Liver (tissue), 3 donors: ENCODE measurements around the gene HERPUD2.

Experiments used
- CTCF ChIP-seq: fragments of 150-350 bp; IDR thresholded peaks from 2 replicates; pipeline ENCODE4 v1.5.1; 2017; ENCODE audit warnings: improper control_type of control experiment, low read depth, low read length; ENCODE audit not compliant: missing input control
- EGR1 ChIP-seq, 2 donors: IDR thresholded peaks; 2 replicates each; pipeline ENCODE4 v1.6.1; 2016 to 2018; ENCODE audit warnings: antibody characterized with exemption in 2 of 2, low read depth in 2 of 2
- GABPA ChIP-seq, 2 donors: IDR thresholded peaks in 1 of 2; conservative IDR thresholded peaks in 1 of 2; 2 replicates each; pipeline ENCODE4 v1.6.1; 2016; ENCODE audit warnings: antibody characterized with exemption in 2 of 2, mild to moderate bottlenecking in 1 of 2, moderate library complexity in 1 of 2
- JUND ChIP-seq, 2 donors: IDR thresholded peaks; 2 replicates each; pipeline ENCODE4 v1.6.1; 2016; ENCODE audit warnings: antibody characterized with exemption in 2 of 2
- MAX ChIP-seq: IDR thresholded peaks from 2 replicates; pipeline ENCODE4 v1.6.1; 2016; ENCODE audit warnings: antibody characterized with exemption
- RAD21 ChIP-seq, 2 donors: IDR thresholded peaks; 2 replicates each; pipeline ENCODE4 v1.6.1; 2016; ENCODE audit warnings: antibody characterized with exemption in 2 of 2, mild to moderate bottlenecking in 2 of 2
- TAF1 ChIP-seq: conservative IDR thresholded peaks from 2 replicates; pipeline ENCODE4 v1.6.1; 2016; ENCODE audit warnings: antibody characterized with exemption, mild to moderate bottlenecking
- YY1 ChIP-seq: IDR thresholded peaks from 2 replicates; pipeline ENCODE4 v1.6.1; 2016; ENCODE audit warnings: antibody characterized with exemption, mild to moderate bottlenecking
- ZBTB33 ChIP-seq: IDR thresholded peaks from 2 replicates; pipeline ENCODE4 v1.6.1; 2016; ENCODE audit warnings: antibody characterized with exemption
- TF ChIP-seq, protein P1 (sequence below): IDR thresholded peaks from 2 replicates; pipeline ENCODE4 v1.6.1; 2016; ENCODE audit warnings: antibody characterized with exemption, mild to moderate bottlenecking
- donor health status: healthy.
- donor health status: healthy.

DNA sequence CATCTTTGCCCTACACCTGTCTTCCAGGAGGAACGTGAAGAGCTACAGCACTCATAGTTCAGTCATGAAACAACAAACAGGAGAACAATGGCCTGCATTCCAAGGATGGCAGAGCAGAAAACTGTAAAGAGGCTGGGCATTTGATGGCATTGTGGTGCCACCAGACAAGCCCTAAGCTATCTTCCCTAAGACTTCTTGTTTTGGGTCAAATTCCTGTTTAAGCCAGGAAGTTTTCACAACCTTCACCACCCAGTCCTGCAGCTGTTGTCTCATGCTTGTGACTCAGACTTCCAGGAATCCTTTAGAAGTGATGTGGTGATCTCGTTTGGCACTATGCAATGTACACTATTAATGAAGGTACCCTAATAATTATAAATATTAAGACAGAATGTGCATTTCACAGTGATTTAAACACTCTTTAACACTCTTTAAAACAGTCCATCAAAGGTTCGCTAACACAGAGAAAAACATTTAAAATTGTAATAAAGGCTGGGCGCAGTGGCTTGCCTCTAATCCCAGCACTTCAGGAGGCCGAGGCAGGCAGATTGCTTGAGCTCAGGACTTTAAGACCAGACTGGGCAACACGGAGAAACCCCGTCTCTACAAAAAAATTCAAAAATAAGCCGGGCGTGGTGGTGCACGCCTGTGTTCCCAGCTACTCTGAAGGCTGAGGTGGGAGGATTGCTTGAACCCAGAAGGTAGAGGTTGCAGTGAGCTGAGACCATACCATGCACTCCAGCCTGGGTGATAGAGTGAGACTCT, 2.7 kb upstream of the HERPUD2 start:
- no peak for TF ChIP-seq MAX
- TF ChIP-seq CTCF, result no peak
- TF ChIP-seq, protein P1, sequence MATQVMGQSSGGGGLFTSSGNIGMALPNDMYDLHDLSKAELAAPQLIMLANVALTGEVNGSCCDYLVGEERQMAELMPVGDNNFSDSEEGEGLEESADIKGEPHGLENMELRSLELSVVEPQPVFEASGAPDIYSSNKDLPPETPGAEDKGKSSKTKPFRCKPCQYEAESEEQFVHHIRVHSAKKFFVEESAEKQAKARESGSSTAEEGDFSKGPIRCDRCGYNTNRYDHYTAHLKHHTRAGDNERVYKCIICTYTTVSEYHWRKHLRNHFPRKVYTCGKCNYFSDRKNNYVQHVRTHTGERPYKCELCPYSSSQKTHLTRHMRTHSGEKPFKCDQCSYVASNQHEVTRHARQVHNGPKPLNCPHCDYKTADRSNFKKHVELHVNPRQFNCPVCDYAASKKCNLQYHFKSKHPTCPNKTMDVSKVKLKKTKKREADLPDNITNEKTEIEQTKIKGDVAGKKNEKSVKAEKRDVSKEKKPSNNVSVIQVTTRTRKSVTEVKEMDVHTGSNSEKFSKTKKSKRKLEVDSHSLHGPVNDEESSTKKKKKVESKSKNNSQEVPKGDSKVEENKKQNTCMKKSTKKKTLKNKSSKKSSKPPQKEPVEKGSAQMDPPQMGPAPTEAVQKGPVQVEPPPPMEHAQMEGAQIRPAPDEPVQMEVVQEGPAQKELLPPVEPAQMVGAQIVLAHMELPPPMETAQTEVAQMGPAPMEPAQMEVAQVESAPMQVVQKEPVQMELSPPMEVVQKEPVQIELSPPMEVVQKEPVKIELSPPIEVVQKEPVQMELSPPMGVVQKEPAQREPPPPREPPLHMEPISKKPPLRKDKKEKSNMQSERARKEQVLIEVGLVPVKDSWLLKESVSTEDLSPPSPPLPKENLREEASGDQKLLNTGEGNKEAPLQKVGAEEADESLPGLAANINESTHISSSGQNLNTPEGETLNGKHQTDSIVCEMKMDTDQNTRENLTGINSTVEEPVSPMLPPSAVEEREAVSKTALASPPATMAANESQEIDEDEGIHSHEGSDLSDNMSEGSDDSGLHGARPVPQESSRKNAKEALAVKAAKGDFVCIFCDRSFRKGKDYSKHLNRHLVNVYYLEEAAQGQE, result no peak
- no peak for TF ChIP-seq RAD21 (IDR thresholded peaks at IDR 0.05)
- no peak for TF ChIP-seq ZBTB33
- TF ChIP-seq TAF1, result no peak
- TF ChIP-seq EGR1 (IDR thresholded peaks at IDR 0.05; ENCODE audit: low read depth in 2 of 2), result no peak
- TF ChIP-seq JUND (IDR thresholded peaks at IDR 0.05), result no peak
- no peak for TF ChIP-seq YY1
- TF ChIP-seq GABPA (IDR thresholded peaks at IDR 0.05 in 1 of 2, conservative IDR thresholded peaks at IDR 0.05 in 1 of 2), result no peak
